Activated CD4-positive, alpha-beta T cell treated with anti-CD3 and anti-CD28 coated beads, Interleukin-2, amount 50 U/mL, for 16 hours (primary cell): Measurements from ENCODE around the gene GZMM.

Experiments used
- DNase-seq: peaks from one replicate; pipeline ENCODE4 v3.0.0-alpha.2; 2020

GZMM gene

GRCh38 chr19:543910-544608 lies at the start of gene GZMM:
Gene GZMM (plus strand): TSS chr19:544053. CDS start chr19:544072, 19 bp downstream.
- DNase-seq, result peak; percentile 72

- no peak for DNase-seq
Observed at GRCh38 chr19:494171-495080, 49.4 kb upstream of the GZMM start.

DNA sequence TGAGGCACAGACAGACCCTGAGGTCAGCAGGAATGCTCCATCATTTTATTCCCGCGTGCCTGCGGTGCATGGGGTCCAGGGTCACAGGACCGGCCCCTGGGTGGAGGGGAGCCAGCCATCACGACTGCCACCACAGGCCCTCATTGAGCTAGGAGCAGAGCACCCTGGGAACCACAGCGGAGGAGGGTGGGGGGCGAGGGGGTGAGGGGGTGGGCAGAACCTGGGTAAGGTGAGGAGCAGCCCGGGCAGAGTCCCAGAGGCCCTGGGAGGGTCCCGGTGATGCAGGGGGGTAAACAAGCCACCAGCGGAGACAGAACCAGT lies 48.8 kb upstream of the GZMM start:
- DNase-seq, result no peak

DNA sequence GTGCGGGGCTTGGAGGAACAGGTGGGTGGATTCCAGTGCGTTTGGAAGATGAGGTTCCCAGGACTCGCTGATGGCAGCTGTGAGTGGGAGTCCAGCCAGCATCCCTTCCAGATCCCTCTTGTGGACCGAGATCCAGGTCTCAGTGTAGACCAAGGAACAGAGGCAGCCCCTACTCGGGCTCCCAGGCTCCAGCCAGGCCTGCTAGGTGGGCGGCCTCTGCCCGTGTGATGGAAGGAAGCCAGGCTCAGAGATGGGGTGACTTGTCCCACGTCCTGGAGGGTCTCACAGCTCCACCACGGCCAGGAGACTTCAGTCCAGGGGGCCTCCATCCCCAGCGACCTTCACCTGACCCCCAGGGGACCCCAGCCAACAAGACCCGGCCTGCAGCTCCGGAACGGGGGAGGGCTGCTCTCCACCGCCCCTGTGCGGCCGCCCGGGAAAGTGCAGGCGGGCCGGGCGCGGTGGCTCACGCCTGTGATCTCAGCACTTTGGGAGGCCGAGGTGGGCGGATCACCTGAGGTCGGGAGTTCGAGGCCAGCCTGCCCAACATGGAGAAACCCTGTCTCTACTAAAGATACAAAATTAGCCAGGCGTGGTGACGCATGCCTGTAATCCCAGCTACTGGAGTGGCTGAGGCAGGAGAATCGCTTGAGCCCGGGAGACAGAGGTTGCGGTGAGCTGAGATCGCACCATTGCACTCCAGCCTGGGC lies 48.3 kb upstream of the GZMM start:
- peak; percentile 56 for DNase-seq

- DNase-seq, result no peak
Observed at GRCh38 chr19:496112-496665, 47.7 kb upstream of the GZMM start, which contains the start of gene MADCAM1. Gene MADCAM1 (plus strand): TSS chr19:496486. CDS start chr19:496500, 14 bp downstream.

GRCh38 chr19:496986-497385 lies 46.9 kb upstream of the GZMM start:
- DNase-seq, result no peak

- DNase-seq, result no peak
Observed at GRCh38 chr19:497491-497868, 46.4 kb upstream of the GZMM start.

GRCh38 chr19:497869-498510 lies 45.9 kb upstream of the GZMM start:
- no peak for DNase-seq

DNA sequence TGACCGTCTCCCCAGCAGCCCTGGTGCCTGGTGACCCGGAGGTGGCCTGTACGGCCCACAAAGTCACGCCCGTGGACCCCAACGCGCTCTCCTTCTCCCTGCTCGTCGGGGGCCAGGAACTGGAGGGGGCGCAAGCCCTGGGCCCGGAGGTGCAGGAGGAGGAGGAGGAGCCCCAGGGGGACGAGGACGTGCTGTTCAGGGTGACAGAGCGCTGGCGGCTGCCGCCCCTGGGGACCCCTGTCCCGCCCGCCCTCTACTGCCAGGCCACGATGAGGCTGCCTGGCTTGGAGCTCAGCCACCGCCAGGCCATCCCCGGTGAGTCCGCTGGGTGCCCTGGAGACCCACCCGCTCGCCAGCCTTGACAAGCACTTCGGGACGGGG lies 45.4 kb upstream of the GZMM start:
- no peak for DNase-seq

DNA sequence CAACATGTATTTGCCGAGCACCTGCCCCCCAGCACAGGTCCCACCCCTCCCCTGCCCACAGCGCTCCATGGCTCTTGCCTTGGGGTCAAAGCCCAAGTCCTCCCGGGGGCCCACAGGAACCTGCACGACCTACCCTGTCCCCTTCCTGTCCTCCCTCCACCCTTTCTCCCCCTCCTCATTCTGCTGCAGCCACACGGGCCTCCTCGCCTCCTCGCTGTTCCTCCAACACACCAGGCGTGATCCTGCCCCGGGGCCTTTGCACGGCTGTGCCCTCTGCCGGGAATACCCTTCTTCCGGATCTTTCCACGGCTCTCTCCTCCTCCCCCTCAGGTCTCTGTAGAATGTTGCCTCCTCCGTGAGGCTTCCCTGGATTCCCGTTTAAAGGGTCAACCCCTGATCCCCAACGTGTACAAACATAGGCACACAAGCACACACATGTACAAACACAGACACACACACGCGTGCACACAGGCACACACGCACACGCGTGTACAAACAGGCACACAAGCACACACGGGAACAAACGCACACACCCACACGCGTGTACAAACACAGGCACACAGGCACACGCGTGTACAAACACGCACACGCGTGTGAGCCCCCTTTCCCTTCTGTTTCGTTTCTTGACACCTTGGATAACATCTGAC lies 44.8 kb upstream of the GZMM start:
- no peak for DNase-seq

- no peak for DNase-seq
Observed at GRCh38 chr19:501646-502045, 42.2 kb upstream of the GZMM start.

GRCh38 chr19:504616-505015 lies 39.2 kb upstream of the GZMM start:
- DNase-seq, result no peak

DNA sequence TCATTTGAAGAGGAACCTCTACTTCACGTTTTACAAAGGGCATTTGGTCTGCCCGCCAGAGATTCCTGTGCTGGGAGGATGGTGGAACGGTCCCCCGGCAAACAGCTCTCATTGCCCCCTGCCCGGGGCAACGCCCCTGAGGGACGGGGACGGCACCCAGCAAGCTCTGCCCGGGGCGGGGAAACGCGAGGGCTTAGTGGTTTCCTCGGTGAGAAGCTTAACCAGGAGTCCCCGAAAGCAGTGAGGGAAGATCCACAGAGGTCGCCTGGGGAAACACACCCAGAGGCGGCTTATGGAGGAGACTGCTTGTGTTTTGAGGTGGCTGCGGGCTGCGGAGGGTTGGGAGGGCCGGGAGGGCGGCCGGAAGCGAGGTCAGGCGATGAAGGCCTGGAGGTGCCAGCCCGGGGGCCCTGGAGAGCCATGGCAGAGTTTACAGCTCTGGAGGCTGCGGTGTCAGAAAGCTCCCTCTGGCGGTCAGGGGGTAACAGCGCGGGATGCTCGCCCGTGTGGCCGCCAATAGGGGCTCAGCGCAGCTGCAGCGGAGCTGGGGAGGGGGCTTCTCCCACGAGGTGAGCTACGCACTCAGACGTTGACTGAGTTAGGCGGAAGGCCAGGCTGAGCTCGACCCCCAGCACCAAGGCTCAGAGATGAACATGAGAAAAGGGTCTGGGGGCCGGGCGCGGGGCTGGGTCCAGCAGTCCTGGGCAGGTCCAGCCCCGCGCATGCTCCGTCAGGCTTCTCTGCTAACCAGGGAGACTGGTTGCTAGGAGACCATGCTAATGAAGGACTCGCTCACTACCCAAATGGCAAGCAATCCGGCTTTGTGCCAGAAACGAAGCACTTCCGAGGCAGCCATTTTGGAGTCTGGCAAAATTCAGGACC lies 37.2 kb upstream of the GZMM start:
- peak; percentile 98 for DNase-seq

GRCh38 chr19:507286-508203 lies 36.3 kb upstream of the GZMM start, which contains the start of gene TPGS1:
Gene TPGS1 (plus strand): TSS chr19:507497. CDS start chr19:507507, 10 bp downstream.
- peak; percentile 83 for DNase-seq

GRCh38 chr19:508204-509150 lies 35.4 kb upstream of the GZMM start:
- DNase-seq, result no peak

DNA sequence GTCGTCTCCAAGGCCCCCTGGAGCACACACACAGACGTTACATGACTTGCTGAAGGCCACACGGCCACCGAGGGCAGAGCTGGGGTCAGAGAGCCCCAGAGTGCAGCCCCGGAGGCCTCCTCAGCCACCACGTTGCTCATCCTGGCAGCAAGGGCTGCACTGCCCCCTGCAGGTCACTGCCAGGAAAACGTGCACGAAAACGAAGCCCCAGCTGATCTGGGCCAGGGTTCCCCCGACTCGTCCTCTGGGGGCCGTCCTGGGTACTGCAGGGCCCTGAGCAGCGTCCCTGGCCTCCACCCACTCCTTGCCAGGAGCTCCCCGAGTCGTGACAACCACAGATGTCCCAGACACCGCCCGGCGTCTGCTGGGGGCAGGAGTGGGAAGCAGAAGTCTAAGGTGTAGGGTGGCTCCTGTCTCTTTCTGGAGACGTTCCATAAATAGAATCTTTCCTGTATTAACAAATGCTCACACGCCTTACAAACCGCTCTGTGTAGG lies 33.2 kb upstream of the GZMM start:
- DNase-seq, result peak; percentile 96

DNA sequence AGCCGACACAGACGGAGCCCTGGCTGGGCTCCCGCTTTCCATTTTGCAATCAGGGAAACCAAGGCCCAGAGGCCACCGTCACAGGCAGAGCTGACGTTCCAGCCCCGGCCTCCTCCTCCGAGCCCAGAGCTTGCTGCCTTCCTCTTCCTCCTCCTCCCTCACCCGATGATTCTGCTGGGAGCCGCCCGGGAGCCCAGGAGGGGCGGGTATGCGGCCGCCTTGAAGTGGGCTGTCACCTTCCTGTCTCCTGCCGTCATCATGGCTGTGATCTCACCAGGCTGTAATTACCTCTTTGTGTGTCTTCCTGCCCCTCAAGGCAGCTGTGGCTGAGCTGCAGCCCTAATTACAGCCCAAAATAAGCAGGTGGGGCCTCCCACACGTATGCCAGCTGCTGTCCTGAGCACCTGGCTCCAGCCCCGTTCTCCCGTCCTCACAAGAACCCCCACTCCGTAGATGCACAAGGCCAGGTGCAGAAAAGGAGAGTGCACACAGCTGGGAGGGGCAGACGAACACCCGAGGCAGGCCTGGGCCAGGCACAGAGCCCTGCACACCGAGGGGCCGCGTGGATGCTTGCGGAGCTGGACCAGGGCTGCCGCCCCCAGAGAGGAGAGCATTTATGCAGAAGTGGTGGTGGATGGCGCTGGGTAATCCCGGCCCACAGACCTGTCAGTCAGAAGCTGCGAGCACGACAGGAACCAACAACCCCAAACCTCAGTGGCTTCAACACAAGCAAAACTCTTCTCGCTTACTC lies 32.6 kb upstream of the GZMM start:
- peak; percentile 81 for DNase-seq
